ENCODE measurements around the gene BLM. TPM values are rescaled to one million over a fixed set of nuclear protein-coding genes. Genes with fewer than 3 reads are reported as not detected.

Gene BLM
- polyA plus RNA-seq, 2 donors, result 2.3 to 3.6 TPM

- WGBS, 2 donors, result 86 to 94% methylated on average over 1 of the region's 1 CpG
- H3K4me3 ChIP-seq (ENCODE audit: low read depth in 1 of 2, low read length in 2 of 2), result no peak overlapping the region
Measured at GRCh38 chr15:90799639-90800170, 82.6 kb downstream of the BLM start.

GRCh38 chr15:90801803-90802202, 84.7 kb downstream of the BLM start:
- H3K4me1 ChIP-seq (ENCODE audit: control insufficient read depth in 2 of 2, insufficient read depth in 2 of 2, low read length in 1 of 2), result no peaks in the 10 kb centered on the region
- WGBS, 2 donors, result 94 to 96% methylated on average over 8 of the region's 8 CpGs
- H3K36me3 ChIP-seq (ENCODE audit: control insufficient read depth in 2 of 2, insufficient read depth in 2 of 2, low read length in 1 of 2), result no peaks in the 10 kb centered on the region
- H3K4me3 ChIP-seq (ENCODE audit: low read depth in 1 of 2, low read length in 2 of 2), result no peak overlapping the region
- no peaks in the 10 kb centered on the region for H3K9me3 ChIP-seq (ENCODE audit: control insufficient read depth in 2 of 2, insufficient read depth in 1 of 2, low read depth in 1 of 2, low read length in 1 of 2)
- no peak overlapping the region for H3K27ac ChIP-seq (ENCODE audit: low read depth in 2 of 2, low read length in 1 of 2)
- no peaks in the 10 kb centered on the region for H3K27me3 ChIP-seq (ENCODE audit: control insufficient read depth in 1 of 2, insufficient read depth in 2 of 2, low read length in 2 of 2)

More at GRCh38 chr15:90799639-90800170, 82.6 kb downstream of the BLM start:
- H3K27ac ChIP-seq (ENCODE audit: low read depth in 2 of 2, low read length in 1 of 2), result no peak overlapping the region
- H3K9me3 ChIP-seq (ENCODE audit: control insufficient read depth in 2 of 2, insufficient read depth in 1 of 2, low read depth in 1 of 2, low read length in 1 of 2), result no peaks in the 10 kb centered on the region
- no peaks in the 10 kb centered on the region for H3K36me3 ChIP-seq (ENCODE audit: control insufficient read depth in 2 of 2, insufficient read depth in 2 of 2, low read length in 1 of 2)
- no peaks in the 10 kb centered on the region for H3K4me1 ChIP-seq (ENCODE audit: control insufficient read depth in 2 of 2, insufficient read depth in 2 of 2, low read length in 1 of 2)
- H3K27me3 ChIP-seq (ENCODE audit: control insufficient read depth in 1 of 2, insufficient read depth in 2 of 2, low read length in 2 of 2), result no peaks in the 10 kb centered on the region

GRCh38 chr15:90807074-90807785, 90.1 kb downstream of the BLM start:
- 90% methylated on average over 8 of the region's 8 CpGs for WGBS, 2 donors

GRCh38 chr15:90807786-90808086, 90.6 kb downstream of the BLM start:
- WGBS, 2 donors, result 89 to 91% methylated on average over 2 of the region's 2 CpGs

More at GRCh38 chr15:90807074-90807785, 90.1 kb downstream of the BLM start:
- Histone ChIP-seq H3K4me3 (ENCODE audit: low read depth in 1 of 2, low read length in 2 of 2) (no peak overlapping the region), H3K4me1 (ENCODE audit: control insufficient read depth in 2 of 2, insufficient read depth in 2 of 2, low read length in 1 of 2) (no peaks in the 10 kb centered on the region), H3K27ac (ENCODE audit: low read depth in 2 of 2, low read length in 1 of 2) (no peak overlapping the region), H3K9me3 (ENCODE audit: control insufficient read depth in 2 of 2, insufficient read depth in 1 of 2, low read depth in 1 of 2, low read length in 1 of 2) (no peaks in the 10 kb centered on the region), H3K36me3 (ENCODE audit: control insufficient read depth in 2 of 2, insufficient read depth in 2 of 2, low read length in 1 of 2) (no peaks in the 10 kb centered on the region), H3K27me3 (ENCODE audit: control insufficient read depth in 1 of 2, insufficient read depth in 2 of 2, low read length in 2 of 2) (no peaks in the 10 kb centered on the region)

GRCh38 chr15:90808517-90809235, 91.5 kb downstream of the BLM start:
- H3K4me1 ChIP-seq (ENCODE audit: control insufficient read depth in 2 of 2, insufficient read depth in 2 of 2, low read length in 1 of 2), result no peaks in the 10 kb centered on the region
- WGBS, 2 donors, result 85 to 95% methylated on average over 8 of the region's 8 CpGs
- H3K4me3 ChIP-seq (ENCODE audit: low read depth in 1 of 2, low read length in 2 of 2), result no peak overlapping the region
- H3K9me3 ChIP-seq (ENCODE audit: control insufficient read depth in 2 of 2, insufficient read depth in 1 of 2, low read depth in 1 of 2, low read length in 1 of 2), result no peaks in the 10 kb centered on the region
- H3K27ac ChIP-seq (ENCODE audit: low read depth in 2 of 2, low read length in 1 of 2), result peak overlapping the region in 1 of 2 donors; percentile 9
- no peaks in the 10 kb centered on the region for H3K27me3 ChIP-seq (ENCODE audit: control insufficient read depth in 1 of 2, insufficient read depth in 2 of 2, low read length in 2 of 2)
- no peaks in the 10 kb centered on the region for H3K36me3 ChIP-seq (ENCODE audit: control insufficient read depth in 2 of 2, insufficient read depth in 2 of 2, low read length in 1 of 2)

More at GRCh38 chr15:90807786-90808086, 90.6 kb downstream of the BLM start:
- Histone ChIP-seq H3K27ac (ENCODE audit: low read depth in 2 of 2, low read length in 1 of 2) (no peak overlapping the region), H3K9me3 (ENCODE audit: control insufficient read depth in 2 of 2, insufficient read depth in 1 of 2, low read depth in 1 of 2, low read length in 1 of 2) (no peaks in the 10 kb centered on the region), H3K27me3 (ENCODE audit: control insufficient read depth in 1 of 2, insufficient read depth in 2 of 2, low read length in 2 of 2) (no peaks in the 10 kb centered on the region), H3K4me3 (ENCODE audit: low read depth in 1 of 2, low read length in 2 of 2) (no peak overlapping the region), H3K4me1 (ENCODE audit: control insufficient read depth in 2 of 2, insufficient read depth in 2 of 2, low read length in 1 of 2) (no peaks in the 10 kb centered on the region), H3K36me3 (ENCODE audit: control insufficient read depth in 2 of 2, insufficient read depth in 2 of 2, low read length in 1 of 2) (no peaks in the 10 kb centered on the region)

- Histone ChIP-seq H3K4me3 (ENCODE audit: low read depth in 1 of 2, low read length in 2 of 2) (no peak overlapping the region), H3K36me3 (ENCODE audit: control insufficient read depth in 2 of 2, insufficient read depth in 2 of 2, low read length in 1 of 2) (no peaks in the 10 kb centered on the region), H3K27ac (ENCODE audit: low read depth in 2 of 2, low read length in 1 of 2) (no peak overlapping the region), H3K4me1 (ENCODE audit: control insufficient read depth in 2 of 2, insufficient read depth in 2 of 2, low read length in 1 of 2) (no peaks in the 10 kb centered on the region), H3K9me3 (ENCODE audit: control insufficient read depth in 2 of 2, insufficient read depth in 1 of 2, low read depth in 1 of 2, low read length in 1 of 2) (no peaks in the 10 kb centered on the region), H3K27me3 (ENCODE audit: control insufficient read depth in 1 of 2, insufficient read depth in 2 of 2, low read length in 2 of 2) (no peaks in the 10 kb centered on the region)
- 95 to 98% methylated on average over 4 of the region's 4 CpGs for WGBS, 2 donors
Measured at GRCh38 chr15:90809536-90809935, 92.4 kb downstream of the BLM start.

- no peaks in the 10 kb centered on the region for H3K9me3 ChIP-seq (ENCODE audit: control insufficient read depth in 2 of 2, insufficient read depth in 1 of 2, low read depth in 1 of 2, low read length in 1 of 2)
- H3K36me3 ChIP-seq (ENCODE audit: control insufficient read depth in 2 of 2, insufficient read depth in 2 of 2, low read length in 1 of 2), result no peaks in the 10 kb centered on the region
- H3K27ac ChIP-seq (ENCODE audit: low read depth in 2 of 2, low read length in 1 of 2), result no peak overlapping the region
- H3K4me3 ChIP-seq (ENCODE audit: low read depth in 1 of 2, low read length in 2 of 2), result no peak overlapping the region
- WGBS, 2 donors, result 85 to 96% methylated on average over 4 of the region's 4 CpGs
- no peaks in the 10 kb centered on the region for H3K4me1 ChIP-seq (ENCODE audit: control insufficient read depth in 2 of 2, insufficient read depth in 2 of 2, low read length in 1 of 2)
- no peaks in the 10 kb centered on the region for H3K27me3 ChIP-seq (ENCODE audit: control insufficient read depth in 1 of 2, insufficient read depth in 2 of 2, low read length in 2 of 2)
Measured at GRCh38 chr15:90810354-90810753, 93.2 kb downstream of the BLM start.

- no peak overlapping the region for H3K4me3 ChIP-seq (ENCODE audit: low read depth in 1 of 2, low read length in 2 of 2)
- H3K9me3 ChIP-seq (ENCODE audit: control insufficient read depth in 2 of 2, insufficient read depth in 1 of 2, low read depth in 1 of 2, low read length in 1 of 2), result no peaks in the 10 kb centered on the region
- no peak overlapping the region for H3K27ac ChIP-seq (ENCODE audit: low read depth in 2 of 2, low read length in 1 of 2)
- 77 to 78% methylated on average over 10 of the region's 10 CpGs for WGBS, 2 donors
- no peaks in the 10 kb centered on the region for H3K4me1 ChIP-seq (ENCODE audit: control insufficient read depth in 2 of 2, insufficient read depth in 2 of 2, low read length in 1 of 2)
- no peaks in the 10 kb centered on the region for H3K36me3 ChIP-seq (ENCODE audit: control insufficient read depth in 2 of 2, insufficient read depth in 2 of 2, low read length in 1 of 2)
- no peaks in the 10 kb centered on the region for H3K27me3 ChIP-seq (ENCODE audit: control insufficient read depth in 1 of 2, insufficient read depth in 2 of 2, low read length in 2 of 2)
Measured at GRCh38 chr15:90812171-90812957, 95.2 kb downstream of the BLM start.

- Histone ChIP-seq H3K4me3 (ENCODE audit: low read depth in 1 of 2, low read length in 2 of 2) (no peak overlapping the region), H3K27me3 (ENCODE audit: control insufficient read depth in 1 of 2, insufficient read depth in 2 of 2, low read length in 2 of 2) (no peaks in the 10 kb centered on the region), H3K27ac (ENCODE audit: low read depth in 2 of 2, low read length in 1 of 2) (no peak overlapping the region), H3K36me3 (ENCODE audit: control insufficient read depth in 2 of 2, insufficient read depth in 2 of 2, low read length in 1 of 2) (no peaks in the 10 kb centered on the region), H3K4me1 (ENCODE audit: control insufficient read depth in 2 of 2, insufficient read depth in 2 of 2, low read length in 1 of 2) (no peaks in the 10 kb centered on the region), H3K9me3 (ENCODE audit: control insufficient read depth in 2 of 2, insufficient read depth in 1 of 2, low read depth in 1 of 2, low read length in 1 of 2) (no peaks in the 10 kb centered on the region)
- 70 to 84% methylated on average over 6 of the region's 6 CpGs for WGBS, 2 donors
Measured at GRCh38 chr15:90812958-90813265, 95.8 kb downstream of the BLM start.

Data from esophagus (tissue), 2 donors.